CD8-positive, alpha-beta memory T cell (primary cell): ENCODE data around the gene PTOV1. TPM values are rescaled to one million over a fixed set of nuclear protein-coding genes. Genes with fewer than 3 reads are reported as not detected.
A peak's percentile ranks its signal among the peaks of the same experiment; 100 is the strongest.

Source experiments
- CTCF ChIA-PET: fragments of 350-600 bp; sonication (Branson Sonifier 250); formaldehyde crosslinking; loops from one replicate; lab custom pipeline; 2021; ENCODE audit warnings: antibody characterized with exemption; lab: Charles Lee
- POLR2A ChIA-PET: fragments of 350-600 bp; sonication (Branson Sonifier 250); formaldehyde crosslinking; loops from one replicate; lab custom pipeline; 2021; ENCODE audit warnings: antibody characterized with exemption; lab: Charles Lee
- DNase-seq, 5 donors: peaks; one replicate each; pipeline versions ENCODE4 v3.0.0 to v3.0.0-alpha.2; 2020 to 2022; ENCODE audit warnings: mixed read lengths in 1 of 5
- H3K27ac ChIP-seq: one replicate; pipeline ENCODE4 v1.7.0; 2013; ENCODE audit warnings: low read depth, mild to moderate bottlenecking, low read length, moderate library complexity
- H3K27me3 ChIP-seq: 2 replicates; pipeline ENCODE4 v1.7.0; 2013; ENCODE audit warnings: low read length, mild to moderate bottlenecking; ENCODE audit not compliant: insufficient read depth, poor library complexity, severe bottlenecking
- H3K36me3 ChIP-seq: 2 replicates; pipeline ENCODE4 v1.7.0; 2013; ENCODE audit warnings: mild to moderate bottlenecking, low read length, moderate library complexity; ENCODE audit not compliant: insufficient read depth
- H3K4me1 ChIP-seq: 2 replicates; pipeline ENCODE4 v1.7.0; 2013; ENCODE audit warnings: mild to moderate bottlenecking, low read length, moderate library complexity; ENCODE audit not compliant: insufficient read depth
- H3K4me3 ChIP-seq: 2 replicates; pipeline ENCODE4 v1.7.0; 2013; ENCODE audit warnings: mild to moderate bottlenecking, low read length
- H3K9me3 ChIP-seq: 2 replicates; pipeline ENCODE4 v1.7.0; 2013; ENCODE audit warnings: mild to moderate bottlenecking, low read length
- H3K27ac Mint-ChIP-seq, 8 donors: one replicate each; pipeline ENCODE4 v1.8.0; 2020 to 2021; ENCODE audit warnings: mixed read lengths in 8 of 8, mild to moderate bottlenecking in 6 of 8, inconsistent platforms in 3 of 8, moderate library complexity in 3 of 8
- H3K27me3 Mint-ChIP-seq, 2 donors: one replicate each; pipeline ENCODE4 v1.8.0; 2020 to 2021; ENCODE audit warnings: mixed read lengths in 2 of 2, mild to moderate bottlenecking in 1 of 2, moderate library complexity in 1 of 2
- H3K36me3 Mint-ChIP-seq, 3 donors: one replicate each; pipeline ENCODE4 v1.8.0; 2020 to 2021; ENCODE audit warnings: mixed read lengths in 3 of 3, inconsistent platforms in 1 of 3, mild to moderate bottlenecking in 1 of 3
- H3K4me1 Mint-ChIP-seq, 3 donors: one replicate each; pipeline ENCODE4 v1.8.0; 2020 to 2021; ENCODE audit warnings: mixed read lengths in 3 of 3, inconsistent platforms in 1 of 3, mild to moderate bottlenecking in 1 of 3
- H3K4me3 Mint-ChIP-seq, 7 donors: one replicate each; pipeline ENCODE4 v1.8.0; 2020 to 2021; ENCODE audit warnings: mixed read lengths in 7 of 7, mild to moderate bottlenecking in 6 of 7, moderate library complexity in 4 of 7, inconsistent platforms in 2 of 7
- H3K9me3 Mint-ChIP-seq, 5 donors: one replicate each; pipeline ENCODE4 v1.8.0; 2020 to 2022; ENCODE audit warnings: mixed read lengths in 5 of 5, mild to moderate bottlenecking in 3 of 5, moderate library complexity in 2 of 5, inconsistent platforms in 1 of 5
- polyA plus RNA-seq: library from polyadenylated mRNA; unstranded; fragments of 300-500 nt; fragmentation: Illumina TruSeq; gene quantifications from one replicate; pipeline ENCODE4 v1.2.3, GENCODE V29; 2021
- total RNA-seq, 2 experiments: library from RNA; stranded (reverse); gene quantifications; one replicate each; pipeline ENCODE4 v1.2.3, GENCODE V29; 2021

Gene PTOV1
- total and polyA plus RNA-seq, 3 experiments from 2014 or later, result 47.7 to 93.7 (median 91.9) TPM

- no peak overlapping the region for H3K4me3 ChIP-seq
- H3K27ac Mint-ChIP-seq, result peak overlapping the region in 3 of 8 donors; percentile 32 to 79 (median 36)
- peaks cover 2% of the 10 kb centered on the region for H3K36me3 ChIP-seq
- H3K27me3 Mint-ChIP-seq, result no peaks in the 10 kb centered on the region
- no peak overlapping the region for H3K4me3 Mint-ChIP-seq
- H3K9me3 ChIP-seq, result no peaks in the 10 kb centered on the region
- ChIA-PET POLR2A (no interaction called here), CTCF (no interaction called here)
- no peaks in the 10 kb centered on the region for H3K4me1 ChIP-seq
- no peak for DNase-seq
- no peaks in the 10 kb centered on the region for H3K27me3 ChIP-seq
- no peaks in the 10 kb centered on the region for H3K9me3 Mint-ChIP-seq
- H3K27ac ChIP-seq, result no peak overlapping the region
- H3K36me3 Mint-ChIP-seq, result peaks cover 0 to 31% (median 3%) of the 10 kb centered on the region in 3 donors
- peaks cover 0 to 5% (median 3%) of the 10 kb centered on the region in 3 donors for H3K4me1 Mint-ChIP-seq
These were observed 53.2 kb downstream of the PTOV1 start for GRCh38 chr19:49904136-49904535.

- Histone ChIP-seq H3K4me1 (peaks cover 10% of the 10 kb centered on the region), H3K4me3 (no peak overlapping the region), H3K27me3 (no peaks in the 10 kb centered on the region), H3K27ac (no peak overlapping the region), H3K36me3 (peaks cover 3% of the 10 kb centered on the region), H3K9me3 (no peaks in the 10 kb centered on the region)
- Mint-ChIP-seq H3K9me3 (no peaks in the 10 kb centered on the region), H3K4me3 (peak overlapping the region in 1 of 7 donors; percentile 61), H3K4me1 (peaks cover 13 to 16% (median 14%) of the 10 kb centered on the region in 3 donors), H3K27ac (peak overlapping the region in 2 of 8 donors; percentile 7 to 12), H3K36me3 (peaks cover 0 to 50% (median 3%) of the 10 kb centered on the region in 3 donors), H3K27me3 (no peaks in the 10 kb centered on the region)
- no peak for DNase-seq
- ChIA-PET CTCF (no interaction called here), POLR2A (no interaction called here)
These were observed 56.1 kb downstream of the PTOV1 start for GRCh38 chr19:49906879-49907564.

- Mint-ChIP-seq H3K4me3 (no peak overlapping the region), H3K27me3 (no peaks in the 10 kb centered on the region)
- POLR2A ChIA-PET, result no interaction called here
These were observed 56.9 kb downstream of the PTOV1 start for GRCh38 chr19:49907745-49908446.

GRCh38 chr19:49908480-49909420, 57.8 kb downstream of the PTOV1 start:
- no peak overlapping the region for H3K27ac ChIP-seq
- CTCF ChIA-PET, result interaction anchor here (1.7 kb wide), 1 partner anchor 9 kb away, joined by 4 read pairs; no protein-coding TSS in a partner anchor
- H3K4me3 Mint-ChIP-seq, result no peak overlapping the region
- H3K27me3 Mint-ChIP-seq, result no peaks in the 10 kb centered on the region
- no peaks in the 10 kb centered on the region for H3K27me3 ChIP-seq
- peaks cover 10% of the 10 kb centered on the region for H3K36me3 ChIP-seq
- H3K4me3 ChIP-seq, result no peak overlapping the region
- no peaks in the 10 kb centered on the region for H3K9me3 Mint-ChIP-seq
- DNase-seq, result no peak
- POLR2A ChIA-PET, result interaction anchor here (1.2 kb wide), 1 partner anchor 15 kb away, joined by 3 read pairs; no protein-coding TSS in a partner anchor
- peaks cover 13 to 23% (median 20%) of the 10 kb centered on the region in 3 donors for H3K4me1 Mint-ChIP-seq
- peaks cover 0 to 65% (median 8%) of the 10 kb centered on the region in 3 donors for H3K36me3 Mint-ChIP-seq
- H3K9me3 ChIP-seq, result no peaks in the 10 kb centered on the region
- H3K4me1 ChIP-seq, result peaks cover 10% of the 10 kb centered on the region
- no peak overlapping the region for H3K27ac Mint-ChIP-seq

More at GRCh38 chr19:49907745-49908446, 56.9 kb downstream of the PTOV1 start:
- no peaks in the 10 kb centered on the region for H3K9me3 ChIP-seq
- H3K36me3 Mint-ChIP-seq, result peaks cover 0 to 57% (median 3%) of the 10 kb centered on the region in 3 donors
- peaks cover 13 to 20% (median 16%) of the 10 kb centered on the region in 3 donors for H3K4me1 Mint-ChIP-seq
- peaks cover 4% of the 10 kb centered on the region for H3K36me3 ChIP-seq
- H3K9me3 Mint-ChIP-seq, result no peaks in the 10 kb centered on the region
- H3K27ac ChIP-seq, result no peak overlapping the region
- H3K27ac Mint-ChIP-seq, result peak overlapping the region in 2 of 8 donors; percentile 23 to 58
- no peak for DNase-seq
- CTCF ChIA-PET, result interaction anchor here (1.7 kb wide), 1 partner anchor 9 kb away, joined by 4 read pairs; no protein-coding TSS in a partner anchor
- H3K4me3 ChIP-seq, result no peak overlapping the region
- no peaks in the 10 kb centered on the region for H3K27me3 ChIP-seq
- peaks cover 10% of the 10 kb centered on the region for H3K4me1 ChIP-seq

- peak overlapping the region in 2 of 8 donors; percentile 29 to 97 for H3K27ac Mint-ChIP-seq
- H3K4me1 ChIP-seq, result peaks cover 10% of the 10 kb centered on the region
These were observed 59.2 kb downstream of the PTOV1 start for GRCh38 chr19:49910179-49910578.

More at GRCh38 chr19:49910179-49910578, 59.2 kb downstream of the PTOV1 start:
- DNase-seq, result no peak
- H3K36me3 ChIP-seq, result peaks cover 10% of the 10 kb centered on the region
- POLR2A ChIA-PET, result no interaction called here
- Mint-ChIP-seq H3K4me3 (no peak overlapping the region), H3K4me1 (peaks cover 15 to 24% (median 23%) of the 10 kb centered on the region in 3 donors), H3K36me3 (peaks cover 0 to 78% (median 11%) of the 10 kb centered on the region in 3 donors), H3K27me3 (no peaks in the 10 kb centered on the region), H3K9me3 (no peaks in the 10 kb centered on the region)
- H3K27me3 ChIP-seq, result no peaks in the 10 kb centered on the region
- no peaks in the 10 kb centered on the region for H3K9me3 ChIP-seq
- CTCF ChIA-PET, result interaction anchor here (0.6 kb wide), 1 partner anchor 20 kb away, joined by 3 read pairs; no protein-coding TSS in a partner anchor
- H3K4me3 ChIP-seq, result no peak overlapping the region
- no peak overlapping the region for H3K27ac ChIP-seq

Other genes starting within 250 kb of the PTOV1 start
- 1 to 10 TPM; 5.3 to 5.8 TPM for gene RRAS, start 211.0 kb upstream of the PTOV1 start, total RNA-seq
- gene RRAS, start 211.0 kb upstream of the PTOV1 start, polyA plus RNA-seq, result 16.0 TPM
- 10 to 100 TPM; 79.2 to 79.7 TPM for gene SCAF1, start 208.9 kb upstream of the PTOV1 start, total RNA-seq
- gene SCAF1, start 208.9 kb upstream of the PTOV1 start, polyA plus RNA-seq, result 3.2 TPM
- 100 to 1,000 TPM; 118 to 127 TPM for gene IRF3, start 185.3 kb upstream of the PTOV1 start, total RNA-seq
- 81.7 TPM for gene IRF3, start 185.3 kb upstream of the PTOV1 start, polyA plus RNA-seq
- gene BCL2L12, start 185.2 kb upstream of the PTOV1 start, total RNA-seq, result 10 to 100 TPM; 68.2 to 70.9 TPM
- gene BCL2L12, start 185.2 kb upstream of the PTOV1 start, polyA plus RNA-seq, result 18.9 TPM
- 100 to 1,000 TPM; 529 to 537 TPM for gene PRMT1, start 173.9 kb upstream of the PTOV1 start, total RNA-seq
- gene PRMT1, start 173.9 kb upstream of the PTOV1 start, polyA plus RNA-seq, result 135 TPM
- 1 to 10 TPM; 6.9 to 7.2 TPM for gene ADM5, start 161.6 kb upstream of the PTOV1 start, total RNA-seq
- 0.91 TPM for gene ADM5, start 161.6 kb upstream of the PTOV1 start, polyA plus RNA-seq
- gene CPT1C, start 160.0 kb upstream of the PTOV1 start, total RNA-seq, result under 1 TPM; 0.66 to 0.84 TPM
- gene CPT1C, start 160.0 kb upstream of the PTOV1 start, polyA plus RNA-seq, result not detected
- under 1 TPM; 0.42 to 0.79 TPM for gene TSKS, start 87.9 kb upstream of the PTOV1 start, total RNA-seq
- not detected for gene TSKS, start 87.9 kb upstream of the PTOV1 start, polyA plus RNA-seq
- gene AP2A1, start 84.2 kb upstream of the PTOV1 start, total RNA-seq, result 10 to 100 TPM; 82.5 to 87.7 TPM
- gene AP2A1, start 84.2 kb upstream of the PTOV1 start, polyA plus RNA-seq, result 10.1 TPM
- gene FUZ, start 37.9 kb upstream of the PTOV1 start, total RNA-seq, result 10 to 100 TPM; 26.1 to 30.1 TPM
- gene FUZ, start 37.9 kb upstream of the PTOV1 start, polyA plus RNA-seq, result 4.5 TPM
- gene MED25, start 32.9 kb upstream of the PTOV1 start, total RNA-seq, result 10 to 100 TPM; 42.3 to 47.2 TPM
- 23.7 TPM for gene MED25, start 32.9 kb upstream of the PTOV1 start, polyA plus RNA-seq
- gene PNKP, start 16.4 kb downstream of the PTOV1 start, total RNA-seq, result 10 to 100 TPM; 91.6 to 98.7 TPM
- gene PNKP, start 16.4 kb downstream of the PTOV1 start, polyA plus RNA-seq, result 28.4 TPM
- 10 to 100 TPM; 32.8 to 33.6 TPM for gene AKT1S1, start 26.2 kb downstream of the PTOV1 start, total RNA-seq
- 4.7 TPM for gene AKT1S1, start 26.2 kb downstream of the PTOV1 start, polyA plus RNA-seq
- 10 to 100 TPM; 31.7 to 33.5 TPM for gene TBC1D17, start 26.5 kb downstream of the PTOV1 start, total RNA-seq
- 16.8 TPM for gene TBC1D17, start 26.5 kb downstream of the PTOV1 start, polyA plus RNA-seq
- 10 to 100 TPM; 35.6 to 39.1 TPM for gene IL4I1, start 45.7 kb downstream of the PTOV1 start, total RNA-seq
- 13.1 TPM for gene IL4I1, start 45.7 kb downstream of the PTOV1 start, polyA plus RNA-seq
- gene ATF5, start 78.0 kb downstream of the PTOV1 start, total RNA-seq, result 10 to 100 TPM; 57.7 to 59.9 TPM
- 1.7 TPM for gene ATF5, start 78.0 kb downstream of the PTOV1 start, polyA plus RNA-seq
- gene NUP62, start 78.3 kb downstream of the PTOV1 start, total RNA-seq, result 100 to 1,000 TPM; 223 to 231 TPM
- gene NUP62, start 78.3 kb downstream of the PTOV1 start, polyA plus RNA-seq, result 73.7 TPM
- gene SIGLEC11, start 110.0 kb downstream of the PTOV1 start, total RNA-seq, result not detected
- not detected for gene SIGLEC11, start 110.0 kb downstream of the PTOV1 start, polyA plus RNA-seq
- 10 to 100 TPM; 62.4 to 66.5 TPM for gene VRK3, start 174.2 kb downstream of the PTOV1 start, total RNA-seq
- gene VRK3, start 174.2 kb downstream of the PTOV1 start, polyA plus RNA-seq, result 92.7 TPM
- 1 to 10 TPM; 8.5 to 9.8 TPM for gene ZNF473, start 174.8 kb downstream of the PTOV1 start, total RNA-seq
- gene ZNF473, start 174.8 kb downstream of the PTOV1 start, polyA plus RNA-seq, result 4.5 TPM